H1 (cell line): Measurements from ENCODE around the gene GNS. TPM values are rescaled to one million over a fixed set of nuclear protein-coding genes. Genes with fewer than 3 reads are reported as not detected.

Experiments used
- BACH1 ChIP-seq: IDR thresholded peaks from 2 replicates; pipeline ENCODE4 v1.6.1; 2012; ENCODE audit warnings: low read length, improper control_type of control experiment
- CBX5 ChIP-seq: fragments of 300-800, 300-1000 bp; sonication (generic); IDR thresholded peaks from 2 replicates; pipeline ENCODE4 v1.7.1; 2016; ENCODE audit warnings: antibody characterized with exemption, low read length, low read depth
- KDM4A ChIP-seq: IDR thresholded peaks from one replicate; pipeline ENCODE4 v1.7.1; 2012; ENCODE audit warnings: low read depth, mild to moderate bottlenecking, moderate library complexity, low read length, inconsistent platforms; ENCODE audit not compliant: severe bottlenecking
- POLR2A ChIP-seq, 2 experiments: IDR thresholded peaks; 1 replicate in 1 of 2; 2 replicates in 1 of 2; pipeline ENCODE4 v1.6.1; 2011; ENCODE audit warnings: low read depth in 2 of 2, low read length in 2 of 2, mild to moderate bottlenecking in 2 of 2; ENCODE audit errors: control extremely low read depth in 1 of 2
- RNF2 ChIP-seq: fragments of 200-900, 300-1000 bp; sonication (generic); IDR thresholded peaks from 2 replicates; pipeline ENCODE4 v1.7.1; 2016; ENCODE audit warnings: borderline replicate concordance, low read depth, mild to moderate bottlenecking, antibody characterized with exemption, low read length; ENCODE audit not compliant: poor library complexity, severe bottlenecking; ENCODE audit errors: missing control alignments
- SAP30 ChIP-seq: fragments of 300-600 bp; sonication (generic); IDR thresholded peaks from 2 replicates; pipeline ENCODE4 v1.7.1; 2012; ENCODE audit warnings: low read length, moderate library complexity, mild to moderate bottlenecking, inconsistent platforms; ENCODE audit not compliant: insufficient read depth, insufficient replicate concordance
- SP2 ChIP-seq: IDR thresholded peaks from 2 replicates; pipeline ENCODE4 v1.6.1; 2012; ENCODE audit warnings: mild to moderate bottlenecking, low read length, inconsistent platforms
- polyA plus RNA-seq, 7 experiments: library from polyadenylated mRNA; depleted of rRNA in 3 of 7; stranded (reverse) in 5 of 7; unstranded in 2 of 7; fragments of >200 nt in 5 of 7; fragments of 200-250 nt in 2 of 7; gene quantifications; 1 replicate in 5 of 7; 2 replicates in 1 of 7; 4 replicates in 1 of 7; pipeline versions ENCODE4 v1.2.1 to v1.2.3, GENCODE V29; 2011 to 2013; ENCODE audit warnings: missing spikeins in 2 of 7, mixed read lengths in 2 of 7
- total RNA-seq: library from RNA; stranded (reverse); fragmentation: NEBNext Ultra II Directional; extraction: Animal tissue kit (Norgen Biotek cat#: 25700); gene quantifications from 2 replicates; pipeline ENCODE4 v1.2.1, GENCODE V29; 2021
- TF ChIP-seq, protein P1 (sequence below): fragments of 300-600 bp; sonication (generic); IDR thresholded peaks from 2 replicates; pipeline ENCODE4 v1.7.1; 2012; ENCODE audit warnings: low read length, moderate library complexity, mild to moderate bottlenecking, inconsistent platforms; ENCODE audit not compliant: insufficient replicate concordance
- TF ChIP-seq, protein P2 (sequence below): IDR thresholded peaks from 2 replicates; pipeline ENCODE4 v1.6.1; 2011; ENCODE audit warnings: low read length, improper control_type of control experiment

Gene GNS
- total and polyA plus RNA-seq, 2 of the 8 experiments (the other 6 are each of a cell fraction or from before 2014, with no cell fraction given), result 16.0 to 28.5 TPM

DNA sequence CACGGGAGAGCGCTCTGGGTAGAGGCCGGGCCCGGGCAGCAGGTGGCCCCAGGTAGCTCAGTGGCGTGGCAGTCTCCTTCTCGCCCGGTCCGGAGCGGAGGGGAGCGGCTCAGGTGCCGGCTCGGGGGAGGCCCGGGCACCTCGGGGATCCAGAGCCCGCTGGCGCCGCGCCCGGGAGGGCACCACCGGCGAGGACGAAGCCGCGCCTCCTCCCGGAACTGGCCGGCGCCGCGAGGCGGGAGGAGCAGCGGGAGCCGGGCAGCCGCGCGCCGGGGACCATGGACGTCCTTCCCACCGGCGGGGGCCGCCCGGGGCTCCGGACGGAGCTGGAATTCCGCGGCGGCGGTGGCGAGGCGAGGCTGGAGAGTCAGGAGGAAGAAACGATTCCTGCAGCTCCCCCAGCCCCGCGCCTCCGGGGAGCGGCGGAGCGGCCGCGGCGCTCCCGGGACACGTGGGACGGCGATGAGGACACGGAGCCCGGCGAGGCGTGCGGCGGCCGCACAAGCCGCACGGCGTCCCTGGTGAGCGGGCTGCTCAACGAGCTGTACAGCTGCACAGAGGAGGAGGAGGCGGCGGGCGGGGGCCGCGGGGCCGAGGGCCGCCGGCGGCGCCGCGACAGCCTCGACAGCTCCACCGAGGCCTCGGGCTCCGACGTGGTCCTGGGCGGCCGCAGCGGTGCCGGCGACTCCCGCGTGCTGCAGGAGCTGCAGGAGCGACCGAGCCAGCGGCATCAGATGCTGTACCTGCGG is 21.5 kb upstream of the GNS start (continued):
- TF ChIP-seq, protein P1, sequence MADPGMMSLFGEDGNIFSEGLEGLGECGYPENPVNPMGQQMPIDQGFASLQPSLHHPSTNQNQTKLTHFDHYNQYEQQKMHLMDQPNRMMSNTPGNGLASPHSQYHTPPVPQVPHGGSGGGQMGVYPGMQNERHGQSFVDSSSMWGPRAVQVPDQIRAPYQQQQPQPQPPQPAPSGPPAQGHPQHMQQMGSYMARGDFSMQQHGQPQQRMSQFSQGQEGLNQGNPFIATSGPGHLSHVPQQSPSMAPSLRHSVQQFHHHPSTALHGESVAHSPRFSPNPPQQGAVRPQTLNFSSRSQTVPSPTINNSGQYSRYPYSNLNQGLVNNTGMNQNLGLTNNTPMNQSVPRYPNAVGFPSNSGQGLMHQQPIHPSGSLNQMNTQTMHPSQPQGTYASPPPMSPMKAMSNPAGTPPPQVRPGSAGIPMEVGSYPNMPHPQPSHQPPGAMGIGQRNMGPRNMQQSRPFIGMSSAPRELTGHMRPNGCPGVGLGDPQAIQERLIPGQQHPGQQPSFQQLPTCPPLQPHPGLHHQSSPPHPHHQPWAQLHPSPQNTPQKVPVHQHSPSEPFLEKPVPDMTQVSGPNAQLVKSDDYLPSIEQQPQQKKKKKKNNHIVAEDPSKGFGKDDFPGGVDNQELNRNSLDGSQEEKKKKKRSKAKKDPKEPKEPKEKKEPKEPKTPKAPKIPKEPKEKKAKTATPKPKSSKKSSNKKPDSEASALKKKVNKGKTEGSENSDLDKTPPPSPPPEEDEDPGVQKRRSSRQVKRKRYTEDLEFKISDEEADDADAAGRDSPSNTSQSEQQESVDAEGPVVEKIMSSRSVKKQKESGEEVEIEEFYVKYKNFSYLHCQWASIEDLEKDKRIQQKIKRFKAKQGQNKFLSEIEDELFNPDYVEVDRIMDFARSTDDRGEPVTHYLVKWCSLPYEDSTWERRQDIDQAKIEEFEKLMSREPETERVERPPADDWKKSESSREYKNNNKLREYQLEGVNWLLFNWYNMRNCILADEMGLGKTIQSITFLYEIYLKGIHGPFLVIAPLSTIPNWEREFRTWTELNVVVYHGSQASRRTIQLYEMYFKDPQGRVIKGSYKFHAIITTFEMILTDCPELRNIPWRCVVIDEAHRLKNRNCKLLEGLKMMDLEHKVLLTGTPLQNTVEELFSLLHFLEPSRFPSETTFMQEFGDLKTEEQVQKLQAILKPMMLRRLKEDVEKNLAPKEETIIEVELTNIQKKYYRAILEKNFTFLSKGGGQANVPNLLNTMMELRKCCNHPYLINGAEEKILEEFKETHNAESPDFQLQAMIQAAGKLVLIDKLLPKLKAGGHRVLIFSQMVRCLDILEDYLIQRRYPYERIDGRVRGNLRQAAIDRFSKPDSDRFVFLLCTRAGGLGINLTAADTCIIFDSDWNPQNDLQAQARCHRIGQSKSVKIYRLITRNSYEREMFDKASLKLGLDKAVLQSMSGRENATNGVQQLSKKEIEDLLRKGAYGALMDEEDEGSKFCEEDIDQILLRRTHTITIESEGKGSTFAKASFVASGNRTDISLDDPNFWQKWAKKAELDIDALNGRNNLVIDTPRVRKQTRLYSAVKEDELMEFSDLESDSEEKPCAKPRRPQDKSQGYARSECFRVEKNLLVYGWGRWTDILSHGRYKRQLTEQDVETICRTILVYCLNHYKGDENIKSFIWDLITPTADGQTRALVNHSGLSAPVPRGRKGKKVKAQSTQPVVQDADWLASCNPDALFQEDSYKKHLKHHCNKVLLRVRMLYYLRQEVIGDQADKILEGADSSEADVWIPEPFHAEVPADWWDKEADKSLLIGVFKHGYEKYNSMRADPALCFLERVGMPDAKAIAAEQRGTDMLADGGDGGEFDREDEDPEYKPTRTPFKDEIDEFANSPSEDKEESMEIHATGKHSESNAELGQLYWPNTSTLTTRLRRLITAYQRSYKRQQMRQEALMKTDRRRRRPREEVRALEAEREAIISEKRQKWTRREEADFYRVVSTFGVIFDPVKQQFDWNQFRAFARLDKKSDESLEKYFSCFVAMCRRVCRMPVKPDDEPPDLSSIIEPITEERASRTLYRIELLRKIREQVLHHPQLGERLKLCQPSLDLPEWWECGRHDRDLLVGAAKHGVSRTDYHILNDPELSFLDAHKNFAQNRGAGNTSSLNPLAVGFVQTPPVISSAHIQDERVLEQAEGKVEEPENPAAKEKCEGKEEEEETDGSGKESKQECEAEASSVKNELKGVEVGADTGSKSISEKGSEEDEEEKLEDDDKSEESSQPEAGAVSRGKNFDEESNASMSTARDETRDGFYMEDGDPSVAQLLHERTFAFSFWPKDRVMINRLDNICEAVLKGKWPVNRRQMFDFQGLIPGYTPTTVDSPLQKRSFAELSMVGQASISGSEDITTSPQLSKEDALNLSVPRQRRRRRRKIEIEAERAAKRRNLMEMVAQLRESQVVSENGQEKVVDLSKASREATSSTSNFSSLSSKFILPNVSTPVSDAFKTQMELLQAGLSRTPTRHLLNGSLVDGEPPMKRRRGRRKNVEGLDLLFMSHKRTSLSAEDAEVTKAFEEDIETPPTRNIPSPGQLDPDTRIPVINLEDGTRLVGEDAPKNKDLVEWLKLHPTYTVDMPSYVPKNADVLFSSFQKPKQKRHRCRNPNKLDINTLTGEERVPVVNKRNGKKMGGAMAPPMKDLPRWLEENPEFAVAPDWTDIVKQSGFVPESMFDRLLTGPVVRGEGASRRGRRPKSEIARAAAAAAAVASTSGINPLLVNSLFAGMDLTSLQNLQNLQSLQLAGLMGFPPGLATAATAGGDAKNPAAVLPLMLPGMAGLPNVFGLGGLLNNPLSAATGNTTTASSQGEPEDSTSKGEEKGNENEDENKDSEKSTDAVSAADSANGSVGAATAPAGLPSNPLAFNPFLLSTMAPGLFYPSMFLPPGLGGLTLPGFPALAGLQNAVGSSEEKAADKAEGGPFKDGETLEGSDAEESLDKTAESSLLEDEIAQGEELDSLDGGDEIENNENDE, result no peak
- no peak for TF ChIP-seq SP2
- TF ChIP-seq POLR2A (IDR thresholded peaks at IDR 0.05; ENCODE audit: control extremely low read depth in 1 of 2, low read depth in 2 of 2, low read length in 2 of 2), result peak in 1 of 2 experiments; percentile 42; a peak in 2 of 3 replicates
- TF ChIP-seq, protein P2, sequence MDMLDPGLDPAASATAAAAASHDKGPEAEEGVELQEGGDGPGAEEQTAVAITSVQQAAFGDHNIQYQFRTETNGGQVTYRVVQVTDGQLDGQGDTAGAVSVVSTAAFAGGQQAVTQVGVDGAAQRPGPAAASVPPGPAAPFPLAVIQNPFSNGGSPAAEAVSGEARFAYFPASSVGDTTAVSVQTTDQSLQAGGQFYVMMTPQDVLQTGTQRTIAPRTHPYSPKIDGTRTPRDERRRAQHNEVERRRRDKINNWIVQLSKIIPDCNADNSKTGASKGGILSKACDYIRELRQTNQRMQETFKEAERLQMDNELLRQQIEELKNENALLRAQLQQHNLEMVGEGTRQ, result no peak
- no peak for TF ChIP-seq SAP30
- no peak for TF ChIP-seq CBX5
- no peak for TF ChIP-seq BACH1
- peak; percentile 96 for TF ChIP-seq KDM4A
- peak; percentile 57 for TF ChIP-seq RNF2
